ENCODE measurements around the gene ARID1B. TPM values are rescaled to one million over a fixed set of nuclear protein-coding genes. Genes with fewer than 3 reads are reported as not detected.

ARID1B gene
- total and polyA plus RNA-seq, 2 of the 13 experiments (the other 11 are each of a cell fraction or from before 2014, with no cell fraction given), result 20.1 to 32.6 TPM

DNA sequence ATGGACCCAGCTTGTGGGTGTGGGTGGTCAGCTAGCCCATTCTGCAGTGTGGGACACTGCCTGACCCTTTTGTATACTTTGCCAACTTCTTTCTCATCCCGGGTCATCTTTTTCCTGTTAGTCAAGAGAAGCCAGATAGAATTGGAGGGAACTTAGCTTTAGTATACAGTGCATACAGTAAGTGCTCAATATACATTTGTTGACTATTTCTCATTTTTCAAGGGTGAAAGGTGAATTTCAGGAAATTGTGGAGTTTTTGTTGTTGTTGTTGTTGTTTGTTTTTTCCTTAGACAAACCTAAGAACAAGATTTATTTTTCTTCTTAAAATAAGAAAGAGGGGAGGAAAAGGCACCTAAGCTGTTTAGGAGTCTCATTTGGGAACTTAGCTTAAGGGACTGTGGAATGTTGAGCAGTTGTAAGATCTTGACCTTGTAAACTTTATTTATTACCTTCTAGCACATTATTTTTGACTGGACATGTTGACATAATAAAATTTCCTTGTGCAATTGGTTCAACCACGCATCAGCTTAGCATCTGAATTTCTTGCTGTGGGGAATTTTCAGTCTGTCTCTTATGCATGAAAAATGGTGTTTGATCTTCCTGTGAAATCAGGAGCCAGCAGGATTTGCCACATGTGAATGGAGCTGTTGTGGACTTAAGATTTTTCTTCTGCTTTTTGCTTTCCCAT is 113.6 kb downstream of the ARID1B start:
- H3K4me1 ChIP-seq (ENCODE audit: insufficient read depth, low read length), result no peaks in the 10 kb centered on the region
- no peaks in the 10 kb centered on the region for H3K9me3 ChIP-seq (ENCODE audit: low read length)
- peaks cover 62% of the 10 kb centered on the region for H3K79me2 ChIP-seq (ENCODE audit: insufficient read depth, low read length)
- no peak overlapping the region for H3K9ac ChIP-seq (ENCODE audit: insufficient read depth, low read depth, low read length)
- FAIRE-seq (no peak), DNase-seq (ENCODE audit: low spot score) (no peak), ATAC-seq (no peak; the same call in 2 of the 3 replicates)
- ChIA-PET CTCF (ENCODE audit: low intra/inter-chr PET ratio, low total read pairs) (no interaction called here), POLR2A (no interaction called here)
- TF ChIP-seq ZKSCAN8 (CRISPR knock-in tag; IDR thresholded peaks at IDR 0.05; ENCODE audit: borderline replicate concordance) (0 out of 2 replicates have a peak, but pooled peaks have one; percentile 31), ZNF530 (CRISPR knock-in tag; IDR thresholded peaks at IDR 0.05; ENCODE audit: low read depth) (no peak)
- intact Hi-C loops (cut with micrococcal nuclease; ENCODE audit: unreplicated experiment), result no loop called here
- H3K4me3 ChIP-seq (replicated peaks in 1 of 3; ENCODE audit: insufficient read depth in 1 of 3, low read depth in 2 of 3, low read length in 3 of 3), result no peak overlapping the region
- WGBS (ENCODE audit: low lambda C conversion rate), result 94% methylated on average over 2 of the region's 2 CpGs
- no peak overlapping the region for H2AFZ ChIP-seq (ENCODE audit: low read length)
- no peak overlapping the region for H3K4me2 ChIP-seq (ENCODE audit: low read depth, low read length)
- in situ Hi-C loops (cut with HindIII; ENCODE audit: extremely low pct_ligation_motif_present, low pct_unique_long_range_greater_than_20kb), result loop anchor here (25.0 kb wide), 1 partner anchor 328 kb away; no protein-coding TSS in a partner anchor
- H3K27ac ChIP-seq (ENCODE audit: extremely low read length, insufficient read depth, low read length), result no peak overlapping the region
- no TSS peak for BruUV-seq (replicated peaks)
- H3K36me3 ChIP-seq (replicated peaks in 1 of 2; ENCODE audit: control insufficient read depth in 1 of 2, insufficient read depth in 2 of 2, low read length in 2 of 2), result no peaks in the 10 kb centered on the region
- no peaks in the 10 kb centered on the region for H3K27me3 ChIP-seq (ENCODE audit: control insufficient read depth in 1 of 2, insufficient read depth in 2 of 2, low read length in 2 of 2)
- H4K20me1 ChIP-seq (ENCODE audit: insufficient read depth, low read length), result peaks cover 3% of the 10 kb centered on the region; the same call in 1 of the 2 replicates

DNA sequence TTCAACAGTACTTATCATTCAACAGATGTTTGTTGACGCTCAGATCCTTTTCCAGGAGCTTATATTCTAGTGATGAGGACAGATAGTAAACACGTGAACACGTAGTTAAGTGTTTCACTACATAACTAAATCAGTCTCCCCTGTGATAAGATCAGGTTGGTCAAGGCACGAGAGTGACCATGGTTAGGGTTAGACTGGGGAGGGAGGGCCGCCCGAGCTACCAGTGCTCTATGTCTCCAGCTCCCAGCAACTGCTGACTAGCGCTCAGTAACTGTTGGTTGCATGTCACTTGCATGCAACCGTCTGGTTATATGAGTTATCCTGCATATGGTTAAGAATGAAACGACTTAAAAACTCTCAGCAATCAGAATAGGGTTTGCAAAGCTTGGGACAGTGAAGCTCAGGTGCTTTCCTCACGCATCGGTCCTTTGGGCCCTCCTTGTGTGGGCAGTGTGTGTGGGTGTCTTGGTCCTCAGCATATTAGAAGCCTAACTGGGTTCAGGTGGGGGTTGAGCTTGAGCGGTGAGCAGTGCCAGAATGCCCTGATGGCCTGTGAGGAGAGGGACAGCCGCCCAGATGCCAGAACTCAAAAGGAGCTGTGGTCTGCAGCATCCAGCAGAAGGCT is 120.8 kb downstream of the ARID1B start:
- no peak overlapping the region for H3K4me2 ChIP-seq (ENCODE audit: low read depth, low read length)
- H4K20me1 ChIP-seq (ENCODE audit: insufficient read depth, low read length), result no peaks in the 10 kb centered on the region; the same call in none of the 2 replicates
- no peak overlapping the region for H2AFZ ChIP-seq (ENCODE audit: low read length)
- DNase-seq (ENCODE audit: low spot score) (no peak), FAIRE-seq (no peak), ATAC-seq (no peak)
- peaks cover 1 to 12% of the 10 kb centered on the region in 2 experiments; a peak in 4 of 5 replicates for H3K36me3 ChIP-seq (replicated peaks in 1 of 2; ENCODE audit: control insufficient read depth in 1 of 2, insufficient read depth in 2 of 2, low read length in 2 of 2)
- no peaks in the 10 kb centered on the region for H3K4me1 ChIP-seq (ENCODE audit: insufficient read depth, low read length)
- H3K9ac ChIP-seq (ENCODE audit: insufficient read depth, low read depth, low read length), result no peak overlapping the region
- no peaks in the 10 kb centered on the region for H3K9me3 ChIP-seq (ENCODE audit: low read length)
- POLR2A ChIA-PET, result no interaction called here
- H3K27me3 ChIP-seq (ENCODE audit: control insufficient read depth in 1 of 2, insufficient read depth in 2 of 2, low read length in 2 of 2), result no peaks in the 10 kb centered on the region
- in situ Hi-C loops (cut with HindIII; ENCODE audit: extremely low pct_ligation_motif_present, low pct_unique_long_range_greater_than_20kb), result loop anchor here (25.0 kb wide), 1 partner anchor 336 kb away; no protein-coding TSS in a partner anchor
- WGBS (ENCODE audit: low lambda C conversion rate), result 97% methylated on average over 12 of the region's 13 CpGs
- H3K27ac ChIP-seq (ENCODE audit: extremely low read length, insufficient read depth, low read length), result no peak overlapping the region
- no peak for TF ChIP-seq ZNF773 (CRISPR knock-in tag; IDR thresholded peaks at IDR 0.05; ENCODE audit: borderline replicate concordance)
- 0 out of 2 replicates have a peak, but pooled peaks have one; percentile 11 for TF ChIP-seq ZNF501 (CRISPR knock-in tag; IDR thresholded peaks at IDR 0.05)
- no peak for TF ChIP-seq ZNF550 (CRISPR knock-in tag; IDR thresholded peaks at IDR 0.05; ENCODE audit: borderline replicate concordance)
- TF ChIP-seq, protein P1, sequence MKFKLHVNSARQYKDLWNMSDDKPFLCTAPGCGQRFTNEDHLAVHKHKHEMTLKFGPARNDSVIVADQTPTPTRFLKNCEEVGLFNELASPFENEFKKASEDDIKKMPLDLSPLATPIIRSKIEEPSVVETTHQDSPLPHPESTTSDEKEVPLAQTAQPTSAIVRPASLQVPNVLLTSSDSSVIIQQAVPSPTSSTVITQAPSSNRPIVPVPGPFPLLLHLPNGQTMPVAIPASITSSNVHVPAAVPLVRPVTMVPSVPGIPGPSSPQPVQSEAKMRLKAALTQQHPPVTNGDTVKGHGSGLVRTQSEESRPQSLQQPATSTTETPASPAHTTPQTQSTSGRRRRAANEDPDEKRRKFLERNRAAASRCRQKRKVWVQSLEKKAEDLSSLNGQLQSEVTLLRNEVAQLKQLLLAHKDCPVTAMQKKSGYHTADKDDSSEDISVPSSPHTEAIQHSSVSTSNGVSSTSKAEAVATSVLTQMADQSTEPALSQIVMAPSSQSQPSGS (CRISPR knock-in tag; IDR thresholded peaks at IDR 0.05), result no peak
- H3K4me3 ChIP-seq (replicated peaks in 1 of 3; ENCODE audit: insufficient read depth in 1 of 3, low read depth in 2 of 3, low read length in 3 of 3), result no peak overlapping the region
- no TSS peak for BruUV-seq (replicated peaks)
- CTCF ChIA-PET (ENCODE audit: low intra/inter-chr PET ratio, low total read pairs), result no interaction called here
- intact Hi-C loops (cut with micrococcal nuclease; ENCODE audit: unreplicated experiment), result no loop called here
- peaks cover 45% of the 10 kb centered on the region for H3K79me2 ChIP-seq (ENCODE audit: insufficient read depth, low read length)
